Activated T-cell treated with anti-CD3 and anti-CD28 coated beads, Interleukin-2, amount 50 U/mL, for 72 hours (primary cell): Measurements from ENCODE around the gene TAF4. TPM values are rescaled to one million over a fixed set of nuclear protein-coding genes. Genes with fewer than 3 reads are reported as not detected.
"Not testable (repeated sequence)": the region's sequence is repeated elsewhere in the genome, so short reads cannot be mapped to it uniquely, and the experiment has no call there.

Experiments
- ATAC-seq, 2 donors: fragments of 150-1000 bp; cut with Tn5 transposase; replicated peaks in 1 of 2; 2 replicates each; pipeline ENCODE4 v1.10.0; 2021; ENCODE audit warnings: moderate library complexity in 2 of 2, mild to moderate bottlenecking in 1 of 2
- DNase-seq, 2 donors: peaks; one replicate each; pipeline ENCODE4 v3.0.0; 2021 to 2022; ENCODE audit warnings: mixed read lengths in 1 of 2
- H3K27ac Mint-ChIP-seq: one replicate; pipeline ENCODE4 v1.8.0; 2022; ENCODE audit warnings: mild to moderate bottlenecking, moderate library complexity, mixed read lengths
- H3K27me3 Mint-ChIP-seq: one replicate; pipeline ENCODE4 v1.8.0; 2022; ENCODE audit warnings: low read depth, mixed read lengths
- H3K36me3 Mint-ChIP-seq, 2 donors: one replicate each; pipeline ENCODE4 v1.8.0; 2022; ENCODE audit warnings: mixed read lengths in 2 of 2, mild to moderate bottlenecking in 1 of 2; ENCODE audit not compliant: insufficient read depth in 2 of 2
- H3K4me1 Mint-ChIP-seq: one replicate; pipeline ENCODE4 v1.8.0; 2022; ENCODE audit warnings: low read depth, mixed read lengths
- H3K4me3 Mint-ChIP-seq, 2 donors: one replicate each; pipeline ENCODE4 v1.8.0; 2022; ENCODE audit warnings: mild to moderate bottlenecking in 2 of 2, mixed read lengths in 2 of 2, moderate library complexity in 2 of 2
- H3K9me3 Mint-ChIP-seq, 2 donors: one replicate each; pipeline ENCODE4 v1.8.0; 2022; ENCODE audit warnings: mixed read lengths in 2 of 2
- total RNA-seq, 2 donors: library from RNA; stranded (reverse); gene quantifications; one replicate each; pipeline ENCODE4 v1.2.3, GENCODE V29; 2022

Gene TAF4
- total RNA-seq, 2 donors from 2014 or later = 15.7 to 21.5 TPM

DNA sequence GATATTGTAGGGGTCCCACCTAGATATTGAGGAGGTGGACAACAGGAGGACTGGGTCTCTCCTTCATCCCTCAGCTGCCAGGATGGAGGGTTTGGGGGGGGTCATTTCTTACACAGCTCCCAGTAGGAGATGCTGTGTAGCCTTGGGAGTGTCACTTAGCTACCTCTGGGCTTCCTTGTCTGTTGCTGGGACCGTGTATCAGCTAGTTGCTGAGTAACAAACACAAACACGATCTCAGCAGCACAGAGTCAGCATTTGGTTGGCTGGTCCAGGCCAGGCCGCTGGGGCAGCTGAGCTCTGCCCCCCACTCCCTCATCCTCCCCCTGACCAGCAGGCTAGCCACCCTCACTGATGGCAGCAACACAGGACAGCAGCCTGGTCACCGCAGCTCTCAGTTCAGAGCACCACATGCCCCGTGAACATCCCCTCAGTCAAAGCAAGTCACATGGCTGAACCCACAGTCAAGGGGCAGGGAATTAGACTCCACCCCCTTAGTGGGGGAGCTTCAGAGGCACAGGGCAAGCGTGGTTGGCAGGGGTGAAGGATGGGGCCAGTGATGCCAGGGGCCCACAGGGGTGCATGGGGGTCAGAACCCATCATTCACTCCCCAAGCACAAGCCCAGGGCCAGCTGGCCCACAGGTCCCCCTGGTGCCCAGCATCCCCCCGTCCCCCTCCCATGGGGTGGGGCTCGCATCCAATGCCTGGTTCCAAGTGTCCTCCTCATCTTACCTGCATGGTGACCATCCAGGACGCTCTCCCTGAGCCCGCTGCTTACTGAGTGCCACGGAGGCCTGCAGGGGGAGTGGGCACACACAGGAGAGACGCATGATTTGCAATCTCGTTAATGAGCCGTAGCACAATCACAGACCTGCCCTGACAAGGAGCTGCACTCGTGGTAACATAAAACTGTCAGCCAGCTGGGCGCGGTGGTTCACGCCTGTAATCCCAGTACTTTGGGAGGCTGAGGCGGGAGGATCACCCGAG, 112.4 kb downstream of the TAF4 start:
- ATAC-seq = no peak
- Mint-ChIP-seq H3K36me3 (peaks cover 0 to 2% of the 10 kb centered on the region in 2 donors), H3K27ac (no peak overlapping the region), H3K4me3 (no peak overlapping the region), H3K27me3 (peaks cover 11% of the 10 kb centered on the region), H3K9me3 (no peaks in the 10 kb centered on the region), H3K4me1 (no peaks in the 10 kb centered on the region)
- DNase-seq = no peak

DNA sequence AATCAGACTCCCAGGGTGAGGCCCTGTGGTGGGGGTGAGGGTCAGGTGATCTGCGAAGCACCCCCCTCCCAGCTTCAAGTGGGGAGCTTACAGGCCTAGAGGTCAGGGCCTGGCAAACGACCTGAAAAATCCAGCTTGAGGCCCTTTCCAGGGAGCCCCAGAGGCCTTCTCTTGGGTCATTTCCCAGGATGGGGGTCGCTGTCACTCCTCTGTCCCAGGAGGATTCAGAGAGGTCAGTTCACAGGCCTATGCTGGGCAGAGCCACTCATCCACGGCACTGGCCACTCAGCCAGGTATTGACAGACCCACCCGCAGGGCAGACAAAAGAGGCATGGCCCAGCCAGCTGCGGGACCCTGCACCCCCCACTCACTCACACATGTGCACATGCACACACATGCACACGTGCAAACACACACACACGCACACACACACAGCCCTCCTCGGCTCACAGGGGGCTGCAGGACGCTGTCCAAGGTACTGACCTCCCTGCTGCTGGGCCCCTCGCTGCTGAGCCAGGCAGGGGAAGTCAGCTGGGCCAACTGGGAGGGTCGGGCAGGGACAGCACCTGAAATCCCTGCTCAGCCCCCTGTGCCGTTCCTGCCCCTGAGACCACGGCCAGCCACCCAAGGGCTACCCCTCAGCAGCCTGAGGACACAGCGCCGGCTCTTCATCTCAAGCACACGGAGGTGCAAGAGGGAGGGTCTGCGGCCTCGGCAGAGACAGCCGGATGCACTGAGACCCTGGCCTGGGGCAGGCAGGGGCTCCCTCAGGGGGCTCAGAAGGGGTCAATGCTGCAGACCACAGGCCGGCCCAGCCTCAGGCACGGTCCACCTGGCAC, 113.8 kb downstream of the TAF4 start:
- no peak for ATAC-seq
- H3K36me3 Mint-ChIP-seq = peaks cover 0 to 2% of the 10 kb centered on the region in 2 donors
- no peak for DNase-seq
- H3K27me3 Mint-ChIP-seq = peaks cover 11% of the 10 kb centered on the region
- no peak overlapping the region for H3K27ac Mint-ChIP-seq
- no peak overlapping the region for H3K4me3 Mint-ChIP-seq
- no peaks in the 10 kb centered on the region for H3K4me1 Mint-ChIP-seq
- H3K9me3 Mint-ChIP-seq = no peaks in the 10 kb centered on the region

DNA sequence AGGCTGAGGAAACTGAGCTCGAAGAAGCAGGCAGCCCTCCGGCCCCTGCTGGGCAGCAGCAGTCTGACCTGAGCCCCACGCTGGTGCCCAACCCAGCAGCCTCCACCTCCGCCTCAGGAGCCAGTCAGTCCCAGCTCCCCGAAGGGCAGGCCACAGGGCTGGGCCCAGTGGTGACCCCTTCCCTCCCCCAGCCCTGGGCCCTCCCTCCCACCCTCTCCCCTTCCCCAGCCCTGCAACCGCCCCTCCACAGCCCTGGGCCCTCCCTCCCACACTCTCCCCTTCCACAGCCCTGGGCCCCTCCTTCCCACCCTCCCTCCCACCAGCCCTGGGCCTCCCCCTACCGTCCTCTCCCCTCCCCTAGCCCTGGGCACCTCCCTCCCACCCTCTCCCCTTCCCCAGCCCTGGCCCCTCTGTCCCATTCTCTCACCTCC, 115.0 kb downstream of the TAF4 start:
- Mint-ChIP-seq H3K4me1 (no peaks in the 10 kb centered on the region), H3K27me3 (peaks cover 11% of the 10 kb centered on the region), H3K9me3 (no peaks in the 10 kb centered on the region), H3K36me3 (peaks cover 0 to 2% of the 10 kb centered on the region in 2 donors), H3K27ac (no peak overlapping the region), H3K4me3 (no peak overlapping the region)
- ATAC-seq (no peak), DNase-seq (no peak)

DNA sequence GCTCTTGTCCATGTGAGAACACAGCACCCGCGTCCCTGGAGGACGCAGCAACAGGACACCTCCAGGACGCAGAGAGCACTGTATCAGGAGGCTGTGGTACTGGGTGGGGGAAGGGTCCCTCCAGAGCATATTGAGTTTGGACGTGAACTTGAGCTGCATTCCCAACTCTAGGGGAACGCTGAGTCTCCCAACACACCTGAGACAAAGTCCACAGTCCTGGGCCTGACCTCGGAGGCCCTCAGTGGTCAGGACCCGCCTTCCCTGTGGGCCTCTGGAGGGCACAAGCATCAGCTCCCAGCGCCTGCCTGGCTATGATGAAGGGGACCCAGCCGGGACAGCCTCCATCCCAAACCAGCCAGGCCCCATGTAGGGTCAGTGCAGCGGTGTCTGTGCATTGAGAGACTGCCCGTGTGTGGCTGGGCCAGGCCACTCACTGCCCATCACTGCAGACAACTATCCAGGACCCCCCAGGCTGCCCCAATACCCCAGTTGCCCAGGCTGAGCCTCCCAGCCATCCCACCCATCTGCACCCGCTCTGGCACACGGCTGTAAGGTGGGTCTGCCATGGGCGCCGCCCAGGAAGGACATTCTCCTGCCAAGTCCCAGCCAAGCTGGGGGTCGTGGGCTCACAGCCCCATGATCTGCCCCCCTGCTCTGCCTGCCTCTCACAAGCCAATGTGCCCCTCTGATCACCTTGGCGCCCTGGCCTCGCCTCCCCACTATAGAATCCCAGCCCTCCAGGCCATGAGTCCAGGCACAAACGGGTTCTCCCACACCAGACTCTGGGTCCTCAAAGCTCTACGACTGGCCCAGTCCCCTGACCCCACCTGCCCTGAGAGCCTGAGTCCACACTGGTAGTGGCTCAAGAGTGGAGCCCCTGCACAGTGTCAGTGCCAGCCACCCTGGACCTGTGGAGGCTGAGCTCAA, 115.7 kb downstream of the TAF4 start:
- no peak for DNase-seq
- Mint-ChIP-seq H3K9me3 (no peaks in the 10 kb centered on the region), H3K4me1 (no peaks in the 10 kb centered on the region), H3K4me3 (no peak overlapping the region), H3K27ac (no peak overlapping the region), H3K36me3 (peaks cover 0 to 2% of the 10 kb centered on the region in 2 donors), H3K27me3 (peaks cover 9% of the 10 kb centered on the region)
- ATAC-seq = no peak

DNA sequence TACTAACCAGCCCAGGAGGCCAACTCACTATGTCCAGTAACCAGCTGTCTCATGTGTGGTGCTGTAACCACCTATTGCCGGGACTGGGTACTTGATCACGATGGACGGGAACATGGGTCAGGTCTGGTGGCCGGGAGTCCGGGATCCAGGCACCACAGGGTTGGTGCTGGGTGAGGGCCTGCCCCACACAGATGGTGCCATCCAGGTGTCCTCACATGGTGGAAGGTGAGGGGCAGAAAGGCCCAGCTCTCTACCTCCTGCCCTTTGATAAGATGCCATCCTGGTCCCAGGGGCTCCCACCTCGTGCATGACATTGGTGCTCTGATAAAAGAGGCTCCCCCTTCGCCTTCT, 116.3 kb downstream of the TAF4 start:
- Mint-ChIP-seq H3K4me3 (no peak overlapping the region), H3K27me3 (peaks cover 2% of the 10 kb centered on the region), H3K4me1 (no peaks in the 10 kb centered on the region)

DNA sequence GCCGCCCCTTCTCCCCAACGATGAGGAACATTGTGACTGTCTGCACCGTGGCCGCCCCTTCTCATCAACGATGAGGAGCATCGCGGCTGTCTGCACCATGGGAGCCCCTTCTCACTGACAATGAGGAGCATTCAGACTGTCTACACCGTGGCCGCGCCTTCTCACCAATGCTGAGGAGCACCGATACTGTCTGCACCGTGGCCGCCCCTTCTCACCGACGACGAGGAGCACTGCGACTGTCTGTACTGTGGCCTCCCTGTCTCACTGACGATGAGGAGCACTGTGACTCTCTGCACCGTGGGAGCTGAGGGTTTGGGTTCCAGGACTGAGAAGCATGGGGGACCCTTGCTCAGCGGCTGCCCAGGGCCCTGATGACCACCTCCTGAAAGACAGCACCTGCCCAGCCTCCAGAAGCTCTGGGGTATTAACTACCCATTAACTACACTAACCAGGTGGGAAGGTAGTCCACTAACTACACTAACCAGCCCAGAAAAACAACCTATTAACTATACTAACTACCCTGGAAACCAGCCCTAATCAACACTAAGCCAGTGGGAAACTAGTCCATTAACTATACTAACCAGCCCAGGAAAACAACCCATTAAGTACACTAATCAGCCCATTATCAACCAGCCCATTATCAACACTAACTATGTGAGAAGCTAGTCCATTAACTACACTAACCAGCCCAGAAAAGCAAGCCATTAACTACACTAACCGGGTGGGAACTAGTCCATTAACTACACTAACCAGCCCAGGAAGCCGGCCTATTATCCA, 116.9 kb downstream of the TAF4 start:
- no peak overlapping the region for H3K27ac Mint-ChIP-seq
- ATAC-seq = no peak
- no peaks in the 10 kb centered on the region for H3K9me3 Mint-ChIP-seq
- no peaks in the 10 kb centered on the region for H3K4me1 Mint-ChIP-seq
- H3K36me3 Mint-ChIP-seq = peaks cover 0 to 2% of the 10 kb centered on the region in 2 donors
- no peak for DNase-seq
- H3K4me3 Mint-ChIP-seq = no peak overlapping the region
- no peaks in the 10 kb centered on the region for H3K27me3 Mint-ChIP-seq

More for the DNA sequence above, 116.3 kb downstream of the TAF4 start:
- no peak for DNase-seq
- H3K36me3 Mint-ChIP-seq = peaks cover 0 to 2% of the 10 kb centered on the region in 2 donors
- no peak for ATAC-seq
- H3K27ac Mint-ChIP-seq = no peak overlapping the region
- no peaks in the 10 kb centered on the region for H3K9me3 Mint-ChIP-seq

DNA sequence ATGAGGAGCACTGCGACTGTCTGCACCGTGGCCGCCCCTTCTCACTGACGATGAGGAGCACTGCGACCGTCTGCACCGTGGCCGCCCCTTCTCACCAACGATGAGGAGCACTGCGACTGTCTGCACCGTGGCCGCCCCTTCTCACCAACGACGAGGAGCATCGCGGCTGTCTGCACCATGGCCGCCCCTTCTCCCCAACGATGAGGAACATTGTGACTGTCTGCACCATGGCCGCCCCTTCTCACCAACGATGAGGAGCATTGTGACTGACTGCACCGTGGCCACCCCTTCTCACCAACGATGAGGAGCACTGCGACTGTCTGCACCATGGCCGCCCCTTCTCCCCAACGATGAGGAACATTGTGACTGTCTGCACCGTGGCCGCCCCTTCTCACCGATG, 117.6 kb downstream of the TAF4 start:
- not testable (repeated sequence) for DNase-seq, H3K9me3 Mint-ChIP-seq

DNA sequence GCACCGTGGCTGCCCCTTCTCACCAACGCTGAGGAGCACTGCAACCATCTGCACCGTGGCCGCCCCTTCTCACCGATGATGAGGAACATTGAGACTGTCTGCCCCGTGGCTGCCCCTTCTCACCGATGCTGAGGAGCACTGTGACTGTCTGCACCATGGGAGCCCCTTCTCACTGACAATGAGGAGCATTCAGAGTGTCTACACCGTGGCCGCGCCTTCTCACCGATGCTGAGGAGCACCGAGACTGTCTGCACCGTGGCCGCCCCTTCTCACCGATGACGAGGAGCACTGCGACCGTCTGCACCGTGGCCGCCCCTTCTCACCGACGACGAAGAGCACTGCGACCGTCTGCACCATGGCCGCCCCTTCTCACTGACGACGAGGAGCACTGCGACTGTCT, 120.2 kb downstream of the TAF4 start:
- H3K27me3 Mint-ChIP-seq, DNase-seq, H3K27ac Mint-ChIP-seq, H3K4me3 Mint-ChIP-seq, H3K36me3 Mint-ChIP-seq, H3K4me1 Mint-ChIP-seq, ATAC-seq, H3K9me3 Mint-ChIP-seq: not testable (repeated sequence)

More for the DNA sequence above, 117.6 kb downstream of the TAF4 start:
- not testable (repeated sequence) for H3K4me1 Mint-ChIP-seq, H3K27ac Mint-ChIP-seq, H3K4me3 Mint-ChIP-seq, H3K27me3 Mint-ChIP-seq, H3K36me3 Mint-ChIP-seq, ATAC-seq

DNA sequence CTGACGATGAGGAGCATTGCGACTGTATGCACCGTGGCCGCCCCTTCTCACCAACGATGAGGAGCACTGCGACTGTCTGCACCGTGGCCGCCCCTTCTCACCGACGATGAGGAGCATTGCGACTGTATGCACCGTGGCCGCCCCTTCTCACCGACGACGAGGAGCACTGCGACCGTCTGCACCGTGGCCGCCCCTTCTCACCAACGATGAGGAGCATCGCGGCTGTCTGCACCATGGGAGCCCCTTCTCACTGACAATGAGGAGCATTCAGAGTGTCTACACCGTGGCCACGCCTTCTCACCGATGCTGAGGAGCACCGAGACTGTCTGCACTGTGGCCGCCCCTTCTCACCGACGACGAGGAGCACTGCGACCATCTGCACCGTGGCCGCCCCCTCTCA, 120.7 kb downstream of the TAF4 start:
- not testable (repeated sequence) for H3K36me3 Mint-ChIP-seq, H3K4me3 Mint-ChIP-seq, ATAC-seq, DNase-seq, H3K27me3 Mint-ChIP-seq, H3K27ac Mint-ChIP-seq, H3K9me3 Mint-ChIP-seq, H3K4me1 Mint-ChIP-seq

DNA sequence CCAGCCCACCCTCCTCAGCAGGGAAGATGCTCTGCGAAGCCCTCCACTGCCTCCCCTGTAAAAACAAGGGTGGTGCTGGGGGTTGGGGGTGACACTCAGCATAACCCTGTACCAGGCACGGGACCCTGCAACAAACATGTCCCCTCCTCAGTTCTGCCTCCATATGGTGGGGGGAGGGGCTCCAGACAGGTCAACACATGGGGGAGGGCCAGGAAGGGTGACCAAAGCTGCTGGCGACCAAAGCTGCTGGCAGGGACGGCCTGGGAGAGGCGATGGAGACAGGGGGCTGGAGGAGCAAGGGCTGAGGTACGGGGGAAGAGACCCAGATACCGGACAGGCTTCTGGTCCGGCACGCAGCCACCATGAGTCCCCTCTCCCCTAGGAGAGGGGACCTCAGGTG, 123.2 kb downstream of the TAF4 start:
- Mint-ChIP-seq H3K36me3 (no peaks in the 10 kb centered on the region), H3K27ac (no peak overlapping the region), H3K9me3 (no peaks in the 10 kb centered on the region), H3K4me1 (no peaks in the 10 kb centered on the region), H3K4me3 (no peak overlapping the region), H3K27me3 (no peaks in the 10 kb centered on the region)
- ATAC-seq (no peak), DNase-seq (no peak)

DNA sequence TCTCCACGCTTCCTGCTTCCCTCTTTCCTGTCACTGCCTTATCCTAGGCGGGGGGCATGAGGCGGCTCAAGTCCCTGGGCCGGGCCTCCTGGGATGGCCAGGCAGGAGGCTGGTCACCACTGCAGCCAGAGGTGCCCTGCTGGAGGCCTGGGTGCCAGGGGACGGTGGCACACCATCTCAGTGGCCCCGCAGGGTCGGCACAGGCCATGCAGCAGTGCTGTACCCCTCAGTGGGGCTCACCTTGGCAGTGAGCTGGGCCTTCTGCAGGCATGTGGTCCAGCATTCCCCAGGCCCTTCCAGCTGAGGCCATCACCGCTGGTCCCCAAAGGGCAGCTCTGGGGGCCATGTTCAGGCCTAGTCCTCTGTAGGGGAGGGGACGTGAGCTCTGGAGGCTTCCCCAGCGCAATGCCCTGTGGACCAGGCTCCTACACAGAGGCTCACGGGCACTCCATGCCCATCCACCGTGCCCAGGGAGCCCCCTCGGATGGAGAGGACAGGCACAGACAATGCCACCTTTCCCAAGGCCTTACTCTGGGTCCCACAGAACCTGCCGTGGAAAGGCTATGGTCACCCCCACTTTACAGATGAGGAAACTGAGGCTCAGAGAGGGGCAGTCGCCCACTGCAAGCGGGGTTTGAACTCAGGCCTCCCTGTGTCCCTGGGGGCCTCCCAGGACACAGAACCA, 123.8 kb downstream of the TAF4 start:
- no peak for DNase-seq
- H3K27ac Mint-ChIP-seq = no peak overlapping the region
- H3K27me3 Mint-ChIP-seq = no peaks in the 10 kb centered on the region
- no peak overlapping the region for H3K4me3 Mint-ChIP-seq
- no peak for ATAC-seq
- H3K9me3 Mint-ChIP-seq = no peaks in the 10 kb centered on the region
- H3K4me1 Mint-ChIP-seq = no peaks in the 10 kb centered on the region
- no peaks in the 10 kb centered on the region for H3K36me3 Mint-ChIP-seq
